ENCODE results near the gene PLA2G2C.
"Not testable (repeated sequence)": the region's sequence is repeated elsewhere in the genome, so short reads cannot be mapped to it uniquely, and the experiment has no call there.

The PLA2G2C gene

DNA sequence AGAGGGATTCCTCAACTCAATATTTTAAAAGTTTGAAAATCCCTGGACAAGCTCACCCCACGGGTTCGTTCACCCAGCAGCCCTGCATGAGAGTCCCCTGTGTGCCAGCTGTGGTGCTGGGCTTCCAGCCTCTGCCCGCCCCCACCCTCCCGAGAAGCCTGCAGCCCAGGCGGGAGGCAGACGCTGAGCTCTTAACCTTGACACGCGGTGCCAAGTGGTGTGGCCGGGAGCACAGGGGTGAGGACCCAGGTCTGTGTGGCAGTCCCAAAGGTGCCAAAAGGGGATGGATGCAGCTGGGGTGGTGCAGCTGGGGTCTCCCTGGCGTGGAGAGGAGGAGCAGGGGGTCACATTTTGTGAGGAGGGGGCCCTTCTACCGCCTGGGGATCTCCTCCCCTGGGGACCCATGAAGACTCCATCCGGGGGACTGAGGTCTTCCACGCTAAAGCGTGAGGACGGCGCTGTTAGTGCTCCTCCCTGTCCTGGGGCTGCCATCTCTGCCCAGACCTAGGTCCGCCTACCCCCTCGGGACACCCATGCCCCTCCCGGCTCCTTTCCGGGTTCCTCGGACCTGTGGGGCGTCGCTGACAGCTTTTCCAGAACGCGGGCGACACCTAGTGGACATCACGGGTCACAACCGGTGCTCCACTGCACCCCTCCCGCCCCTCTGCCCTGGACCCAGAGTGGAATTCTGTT, 34.3 kb downstream of the PLA2G2C start:
- DNase-seq, result peak; percentile 81 to 82

DNA sequence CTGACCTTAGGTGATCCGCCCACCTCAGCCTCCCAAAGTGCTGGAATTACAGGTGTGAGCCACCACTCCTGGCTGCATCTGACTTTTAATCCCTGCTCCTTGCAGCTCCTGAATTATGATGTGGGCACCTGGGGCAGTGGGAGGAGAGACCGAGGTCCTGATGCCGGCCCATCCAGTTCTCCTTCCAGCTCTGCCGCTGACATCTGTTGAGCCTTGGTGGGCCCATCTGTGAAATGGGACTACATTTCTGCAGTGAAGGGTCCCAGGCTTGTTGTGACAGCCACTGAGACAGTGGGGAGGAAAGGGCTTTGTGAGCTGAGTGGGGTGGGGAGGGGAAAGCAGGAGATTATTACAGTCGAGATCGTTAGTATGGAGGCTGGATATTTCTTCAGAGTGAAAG, 35.3 kb downstream of the PLA2G2C start:
- DNase-seq, result no peak

DNA sequence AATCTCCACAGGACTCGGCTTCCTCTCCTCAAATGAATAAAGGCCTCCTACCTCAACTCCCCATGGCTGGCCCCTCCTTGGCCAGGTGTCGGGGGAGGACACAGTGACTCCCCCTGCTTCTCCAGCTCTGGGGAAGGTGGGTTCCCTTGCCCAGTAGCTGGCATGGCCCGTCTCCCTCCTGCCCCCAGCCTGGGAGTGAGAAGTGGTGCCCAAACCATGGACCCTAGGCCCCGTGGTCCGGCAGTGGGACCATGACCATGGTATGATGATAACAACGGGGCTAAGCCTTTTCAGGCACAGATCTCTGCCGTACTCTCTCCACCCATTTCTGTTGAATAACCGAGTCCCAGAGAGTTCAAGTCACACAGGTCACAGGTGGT, 36.0 kb downstream of the PLA2G2C start:
- DNase-seq, result no peak

DNA sequence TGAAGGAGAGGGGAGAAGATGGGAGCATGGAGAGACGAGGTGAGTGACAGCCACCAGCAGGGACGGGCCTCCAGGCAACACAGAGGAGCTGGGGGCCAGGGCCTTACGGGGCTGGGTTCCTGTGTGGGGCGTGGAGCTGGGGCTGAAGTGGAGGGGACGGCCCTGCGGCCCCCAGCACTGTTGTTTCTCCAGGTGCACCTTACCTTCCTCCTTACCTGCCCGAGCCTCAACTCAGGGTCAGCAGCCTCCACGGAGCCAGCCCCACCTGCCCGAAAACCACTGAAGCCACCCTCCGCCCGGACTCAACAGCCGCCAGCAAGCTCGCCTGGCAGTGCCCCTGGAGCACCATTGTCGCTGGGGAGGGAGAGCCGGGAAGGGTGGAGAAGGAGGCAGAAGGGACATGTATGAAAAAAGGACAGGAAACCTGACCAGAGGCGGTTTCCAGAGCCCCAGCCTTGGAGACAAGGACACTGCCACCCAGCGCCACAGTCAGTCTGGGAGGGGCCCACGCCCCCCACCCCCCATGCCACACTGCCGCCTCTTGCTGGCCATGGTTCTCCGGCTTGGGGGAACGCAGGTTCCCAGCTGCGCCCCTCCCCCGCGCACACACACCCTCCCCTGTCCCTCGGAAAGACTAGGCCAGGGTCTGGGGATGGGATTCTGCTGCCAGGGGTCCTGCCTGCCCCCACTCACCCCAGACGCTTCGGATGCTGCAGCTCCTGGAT, 36.6 kb downstream of the PLA2G2C start:
- no peak for DNase-seq

DNA sequence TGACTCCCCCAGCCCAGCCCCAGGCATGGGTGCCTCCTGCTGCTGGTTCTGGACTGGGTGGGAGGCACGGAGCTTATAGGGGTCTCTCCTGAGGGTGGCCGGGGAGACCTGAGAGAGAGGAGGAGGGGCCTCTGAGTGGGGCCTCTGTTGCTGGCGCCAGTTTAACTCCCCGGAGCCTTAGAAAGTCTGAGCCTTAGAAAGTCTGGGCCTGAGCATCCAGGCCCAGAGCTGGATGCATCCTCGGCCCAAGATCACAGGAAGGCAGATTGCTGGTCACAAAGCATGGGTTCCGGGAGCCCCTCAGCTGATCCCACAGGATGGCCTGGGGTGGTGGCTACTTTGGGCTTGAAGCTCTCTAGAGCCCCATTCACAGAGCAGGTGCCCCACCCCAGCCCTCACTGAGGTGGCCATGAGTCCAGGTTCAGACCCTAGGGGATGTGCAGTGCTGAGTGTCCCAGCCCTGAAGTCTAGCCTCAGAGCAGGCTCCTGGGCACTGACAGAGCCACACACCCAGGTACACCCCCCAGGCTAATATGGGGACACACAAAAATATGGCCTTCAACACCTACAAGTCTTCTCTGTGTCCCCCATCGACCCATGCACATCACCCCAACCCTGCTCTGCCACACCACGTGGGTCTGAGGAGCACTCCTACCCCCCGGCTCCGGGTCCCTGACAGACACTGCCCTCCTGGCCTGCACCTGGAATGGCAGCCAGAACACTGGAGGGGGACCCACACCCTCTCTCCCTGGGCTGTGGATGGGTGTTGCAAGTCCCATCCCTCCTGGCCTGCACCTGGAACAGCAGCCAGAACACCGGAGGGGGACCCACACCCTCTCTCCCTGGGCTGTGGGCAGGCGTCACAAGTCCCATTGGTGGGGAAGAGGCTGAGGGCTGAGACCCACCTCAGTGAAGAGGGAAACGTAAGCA, 37.5 kb downstream of the PLA2G2C start:
- no peak for DNase-seq

DNA sequence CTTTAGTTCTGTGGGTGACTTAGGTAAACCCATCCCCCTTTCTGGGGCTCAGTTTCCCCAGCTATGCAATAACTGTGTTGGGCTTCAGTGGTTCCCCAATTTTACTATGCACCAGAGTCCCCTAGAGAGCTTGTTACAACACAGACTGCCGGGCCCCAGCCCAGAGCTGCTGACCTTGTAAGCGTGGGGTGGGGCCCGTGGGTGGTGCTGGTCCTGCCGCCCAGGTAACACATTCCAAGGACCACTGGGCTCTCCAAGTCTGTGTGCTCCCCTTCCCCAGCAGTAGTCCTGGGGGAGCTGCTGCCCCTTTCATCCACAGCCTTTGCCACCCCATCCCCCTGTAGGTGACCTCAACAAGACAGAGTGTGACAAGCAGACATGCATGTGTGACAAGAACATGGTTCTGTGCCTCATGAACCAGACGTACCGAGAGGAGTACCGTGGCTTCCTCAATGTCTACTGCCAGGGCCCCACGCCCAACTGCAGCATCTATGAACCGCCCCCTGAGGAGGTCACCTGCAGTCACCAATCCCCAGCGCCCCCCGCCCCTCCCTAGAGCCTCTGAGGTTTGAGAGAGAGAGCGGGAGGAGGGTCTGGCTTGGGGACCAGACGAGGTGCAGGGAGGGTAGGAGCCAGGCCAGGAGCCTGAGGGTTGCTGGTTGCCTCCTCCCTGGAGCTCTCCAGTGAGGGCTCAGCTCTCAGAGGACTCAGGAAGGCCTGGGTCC, 38.3 kb downstream of the PLA2G2C start:
- no peak for DNase-seq

DNA sequence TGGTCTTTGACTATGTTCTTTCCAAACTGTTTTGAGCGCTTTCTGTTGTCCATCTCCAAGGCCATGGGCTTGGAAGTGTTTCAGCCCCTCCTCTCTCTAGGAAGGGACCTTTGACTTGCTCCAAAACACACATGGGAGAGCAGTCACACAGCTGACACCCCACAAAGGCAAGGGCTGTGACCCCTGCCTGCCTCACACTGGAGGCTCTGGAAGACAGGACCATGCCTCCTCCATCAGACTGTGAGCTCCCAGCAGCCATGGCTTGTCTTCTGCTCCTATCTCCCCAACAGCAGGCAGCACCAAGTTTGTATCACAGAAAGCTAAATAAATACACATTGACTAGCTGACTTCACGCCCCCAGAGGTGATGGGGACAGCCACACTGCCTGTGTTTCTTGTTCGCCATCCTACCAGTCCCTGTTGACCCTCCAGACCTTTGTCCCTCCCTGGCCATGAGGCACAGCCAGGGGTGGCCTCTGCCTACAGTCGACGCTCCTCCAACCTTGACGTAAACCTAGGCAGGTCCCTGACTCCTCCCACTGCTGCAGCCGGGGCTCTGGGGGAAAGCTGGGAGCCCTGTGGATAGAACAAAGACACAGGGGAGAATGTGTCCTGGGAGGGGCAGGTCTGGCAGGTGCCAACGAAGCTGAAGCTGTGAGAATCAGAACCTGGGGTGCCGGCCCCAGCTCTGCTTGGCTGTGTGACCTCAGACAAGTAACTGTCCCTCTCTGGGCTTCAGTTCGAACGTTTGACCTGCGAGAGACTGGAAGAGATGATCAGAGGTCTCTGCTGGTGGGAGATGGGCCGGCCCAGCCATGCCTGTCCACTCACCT, 42.4 kb downstream of the PLA2G2C start:
- no peak for DNase-seq

DNA sequence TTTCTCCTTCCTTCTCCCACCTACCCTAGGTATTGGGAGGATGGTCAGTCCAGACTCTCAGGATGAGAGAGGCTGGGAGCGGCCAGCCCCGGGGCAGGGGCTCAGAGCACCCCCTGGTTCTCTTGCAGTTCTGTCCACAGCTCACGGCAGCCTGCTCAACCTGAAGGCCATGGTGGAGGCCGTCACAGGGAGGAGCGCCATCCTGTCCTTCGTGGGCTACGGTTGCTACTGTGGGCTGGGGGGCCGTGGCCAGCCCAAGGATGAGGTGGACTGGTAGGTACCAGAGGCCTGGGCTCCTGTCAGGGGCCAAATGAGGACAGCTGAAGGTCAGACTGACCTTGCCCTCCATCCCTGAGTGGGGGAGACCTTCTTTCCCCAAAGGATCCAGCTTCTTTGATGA, 43.0 kb downstream of the PLA2G2C start:
- no peak for DNase-seq

DNA sequence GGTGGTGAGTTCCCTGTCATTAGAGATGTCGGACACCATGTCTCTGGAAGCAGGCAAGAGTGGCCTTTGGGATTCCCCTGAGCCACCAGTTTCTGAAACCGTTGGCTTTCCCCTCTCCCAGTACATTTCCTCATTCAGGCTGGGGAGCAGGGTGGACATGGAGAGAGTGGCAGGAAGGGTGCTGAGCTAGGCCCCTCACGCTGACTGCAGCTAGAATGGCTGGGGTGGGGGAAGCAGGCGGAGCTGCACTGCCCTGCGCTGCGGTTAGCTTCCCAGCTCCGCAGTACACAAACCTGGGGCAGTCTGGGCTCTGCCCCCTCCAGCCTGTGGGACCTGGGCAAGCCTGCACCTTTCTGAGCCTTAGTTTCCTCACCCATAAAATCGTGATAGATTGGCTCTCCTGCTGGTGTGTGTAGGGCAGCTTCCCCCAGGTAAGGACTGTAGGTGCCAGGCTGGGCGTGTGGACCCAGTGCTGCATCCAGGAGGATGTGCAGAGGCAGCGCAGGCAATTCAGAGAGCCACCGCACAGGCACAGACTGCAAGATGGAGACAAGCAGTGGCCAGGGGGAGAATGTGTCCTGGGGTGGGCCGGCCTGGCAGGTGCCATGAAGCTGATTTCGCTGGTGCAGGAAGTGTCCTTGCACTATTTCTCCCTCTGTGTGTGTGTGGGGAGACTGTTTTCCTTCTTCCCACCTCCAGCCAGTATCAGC, 44.2 kb downstream of the PLA2G2C start:
- no peak for DNase-seq

DNA sequence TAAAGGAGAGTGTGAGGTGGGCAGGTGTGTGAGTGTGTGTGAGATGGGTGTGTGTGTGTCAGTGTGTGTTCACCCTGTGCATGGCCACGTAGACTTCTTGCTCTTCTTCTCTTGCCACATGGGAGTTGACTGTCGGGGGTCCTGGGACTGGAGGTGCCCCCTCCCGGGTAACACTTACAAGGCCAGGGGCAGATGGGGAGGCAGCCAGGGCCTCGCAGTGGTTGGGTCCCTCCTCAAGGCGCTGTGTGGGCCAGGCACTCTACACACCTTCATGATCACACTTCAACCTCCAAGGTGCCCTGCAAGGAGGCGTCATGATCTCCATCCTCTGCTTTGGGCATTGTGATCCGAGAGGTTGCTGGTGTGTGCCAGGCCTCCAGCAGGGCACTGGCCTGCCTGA, 44.9 kb downstream of the PLA2G2C start:
- DNase-seq, result no peak

DNA sequence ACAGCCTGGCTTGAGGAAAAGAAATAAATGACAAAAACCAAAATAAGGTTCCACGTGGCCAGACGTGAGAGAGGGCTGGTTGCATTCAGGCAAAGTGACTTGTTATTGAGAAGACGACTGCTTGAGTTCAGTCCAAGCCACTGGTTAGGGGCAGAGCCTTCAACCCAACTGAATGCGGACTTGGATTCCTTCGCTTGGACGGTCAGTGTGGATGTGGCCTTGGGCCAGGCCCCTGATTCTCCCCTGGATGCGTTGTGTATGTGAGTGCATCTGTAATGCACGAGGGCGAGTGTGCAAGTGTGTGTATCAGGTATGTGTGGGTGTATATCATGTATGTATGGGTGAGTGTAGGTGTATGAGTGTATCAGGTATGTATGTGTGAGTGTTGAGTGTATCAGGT, 45.3 kb downstream of the PLA2G2C start:
- DNase-seq, result no peak

DNA sequence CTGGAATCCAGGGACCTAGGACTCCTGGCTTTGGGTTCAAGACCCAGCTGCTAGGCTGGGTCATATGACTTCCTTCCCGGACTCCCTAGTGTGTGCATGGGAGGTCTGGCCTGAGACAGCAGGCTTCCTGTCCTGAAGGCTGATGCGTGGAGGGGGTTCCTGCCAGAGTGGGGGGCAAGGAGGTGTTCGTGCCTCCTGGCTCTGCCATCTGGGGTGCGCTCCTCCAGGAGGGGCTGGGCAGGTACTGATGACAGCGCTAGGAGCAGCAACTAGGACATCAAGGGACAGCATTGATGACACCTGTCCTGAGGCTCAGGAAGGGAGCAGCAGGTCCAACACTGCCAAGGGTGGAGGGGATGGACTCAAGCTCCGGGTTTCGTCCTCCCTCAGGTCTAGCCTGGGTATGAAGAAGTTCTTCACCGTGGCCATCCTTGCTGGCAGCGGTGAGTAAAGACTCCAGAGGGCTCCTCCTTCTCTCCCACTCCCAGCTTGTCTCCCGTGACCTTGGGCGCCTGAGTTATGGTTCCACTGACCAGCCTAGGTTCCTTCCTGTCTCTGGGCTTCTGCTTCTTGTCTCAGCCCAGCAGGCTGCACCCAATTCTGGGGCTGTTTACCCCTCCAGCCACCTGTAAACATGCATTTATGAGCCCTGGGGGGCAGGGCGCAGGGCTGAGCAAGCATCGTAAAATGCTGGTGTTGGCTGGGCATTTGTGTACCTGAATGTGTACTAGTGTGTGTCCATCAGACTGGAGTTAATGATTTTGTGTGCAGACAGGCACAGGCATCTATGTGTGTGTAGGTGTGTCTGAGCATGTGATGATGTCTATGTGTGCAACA, 46.3 kb downstream of the PLA2G2C start:
- no peak for DNase-seq

DNA sequence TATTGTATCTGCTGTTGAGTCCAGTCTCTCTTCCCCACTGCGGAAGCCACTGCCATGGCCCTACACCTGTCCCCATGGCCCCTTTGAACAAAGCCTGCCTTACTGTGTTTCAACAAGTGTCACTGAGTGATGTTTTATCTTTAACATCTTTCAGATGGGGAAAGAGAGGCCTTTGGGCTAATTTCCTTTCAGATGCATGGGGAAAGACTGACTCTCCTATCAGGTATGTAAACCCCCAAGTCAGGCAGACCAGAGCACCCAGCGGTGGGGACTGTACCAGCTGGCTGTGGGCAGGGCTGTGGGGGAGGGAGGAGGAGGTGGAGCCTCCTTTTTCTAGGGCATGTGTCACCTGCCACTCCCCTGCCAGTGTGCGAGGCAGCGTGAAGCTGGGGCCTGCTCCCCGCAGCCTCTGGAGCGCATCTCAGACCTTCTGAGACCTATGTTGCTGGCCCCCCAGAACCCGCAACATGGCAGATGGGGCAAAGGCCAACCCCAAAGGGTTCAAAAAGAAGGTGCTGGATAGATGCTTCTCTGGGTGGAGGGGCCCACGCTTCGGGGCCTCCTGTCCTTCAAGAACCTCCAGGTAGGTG, 47.3 kb downstream of the PLA2G2C start, which contains the start of gene PLA2G2F:
PLA2G2F (plus strand) TSS at position 363 of the 590 bp plus-strand sequence; CDS start at position 468, 105 bp downstream.
- no peak for DNase-seq

DNA sequence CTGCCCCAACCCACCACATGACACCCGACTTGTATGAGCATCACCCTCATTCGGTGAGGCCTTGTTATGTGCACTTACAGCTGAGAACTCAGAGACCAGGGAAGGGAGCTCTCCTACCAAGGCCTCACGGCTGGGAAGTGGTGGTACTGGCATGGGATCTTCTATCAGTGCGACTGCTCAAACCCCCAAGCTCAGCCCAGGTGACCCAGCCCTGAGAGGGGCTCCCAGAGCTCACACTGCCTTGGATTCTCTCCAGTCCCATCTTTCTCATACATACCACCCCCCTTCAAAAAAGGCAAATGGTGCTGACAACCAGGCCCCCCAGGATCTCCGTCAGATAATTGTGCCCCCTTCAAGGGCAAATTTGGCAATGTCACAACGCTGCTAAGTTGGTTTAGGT, 48.0 kb downstream of the PLA2G2C start:
- DNase-seq, result no peak

DNA sequence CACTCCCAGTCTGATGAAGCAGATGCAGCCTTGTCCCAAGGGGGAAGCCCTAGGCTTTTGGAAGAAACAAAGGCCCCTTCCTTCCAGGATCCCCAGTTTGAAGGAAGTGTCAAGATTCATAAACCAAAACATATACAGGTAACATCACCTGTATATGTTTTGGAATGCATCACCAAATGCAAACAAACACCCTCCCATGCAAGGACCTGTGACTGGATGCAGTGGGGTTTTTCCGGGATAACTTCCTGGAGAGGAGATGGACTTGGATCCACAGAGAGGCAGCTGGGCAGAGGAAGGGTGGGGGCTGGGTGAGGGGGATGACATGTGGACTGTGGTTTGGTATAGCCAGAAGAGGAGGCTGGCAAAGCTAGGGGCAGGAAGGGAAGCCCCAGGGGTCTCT, 48.7 kb downstream of the PLA2G2C start:
- DNase-seq, result no peak

DNA sequence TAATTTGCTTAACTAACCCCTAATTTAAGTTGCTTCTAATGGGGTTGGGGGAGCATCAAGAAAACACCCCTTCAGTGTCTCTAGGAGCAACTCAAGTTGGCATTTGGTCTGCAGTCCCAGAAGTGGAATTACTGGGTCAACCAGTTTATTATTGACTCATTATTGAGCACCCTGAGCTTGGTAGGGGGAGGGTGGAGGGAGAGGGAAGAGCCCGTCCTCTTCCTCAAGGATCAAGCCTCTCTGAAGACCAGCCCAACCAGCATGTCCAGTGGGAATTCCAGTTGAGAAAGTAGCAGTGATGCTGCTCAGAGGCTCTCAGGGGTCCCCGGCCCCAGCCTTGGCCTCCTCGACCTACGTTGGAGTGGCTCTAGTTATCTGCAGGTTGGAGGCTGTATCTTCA, 49.3 kb downstream of the PLA2G2C start:
- no peak for DNase-seq

DNA sequence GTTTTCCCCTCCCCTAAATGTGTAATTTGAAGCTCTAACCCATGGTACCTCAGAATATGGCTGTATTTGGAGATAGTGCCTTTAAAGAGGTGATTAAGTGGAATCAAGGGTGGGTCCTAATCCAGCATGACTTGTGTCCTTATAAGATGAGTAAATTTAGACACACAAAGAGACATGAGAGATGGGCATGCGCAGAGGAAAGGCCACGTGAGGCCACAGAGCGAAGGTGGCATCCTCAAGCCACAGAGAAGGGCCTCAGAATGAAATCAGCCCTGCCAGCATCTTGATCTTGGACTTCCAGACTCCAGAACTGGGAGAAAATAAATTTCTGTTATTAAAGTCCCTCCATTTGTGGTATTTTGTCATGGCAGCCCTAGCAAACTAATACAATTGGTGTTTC, 50.1 kb downstream of the PLA2G2C start:
- no peak for DNase-seq

DNA sequence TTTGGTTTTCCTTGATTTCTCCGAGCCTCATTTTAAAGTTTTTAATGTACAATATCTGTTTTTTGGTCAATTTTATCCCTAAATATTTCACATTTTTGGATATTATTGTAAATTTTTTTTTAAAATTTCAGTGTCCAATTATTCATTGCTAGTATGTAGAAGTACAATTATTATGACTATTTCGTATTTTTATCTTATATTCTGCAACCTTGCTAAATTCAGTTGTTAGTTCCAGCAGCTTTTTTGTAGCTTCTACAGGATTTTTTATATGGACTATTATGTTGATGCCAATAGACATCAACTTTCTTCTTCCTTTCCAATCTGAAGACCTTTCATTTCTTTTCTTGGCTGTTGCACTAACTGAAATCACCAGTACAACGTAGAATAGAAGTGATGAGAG, 51.3 kb downstream of the PLA2G2C start:
- DNase-seq, result no peak

DNA sequence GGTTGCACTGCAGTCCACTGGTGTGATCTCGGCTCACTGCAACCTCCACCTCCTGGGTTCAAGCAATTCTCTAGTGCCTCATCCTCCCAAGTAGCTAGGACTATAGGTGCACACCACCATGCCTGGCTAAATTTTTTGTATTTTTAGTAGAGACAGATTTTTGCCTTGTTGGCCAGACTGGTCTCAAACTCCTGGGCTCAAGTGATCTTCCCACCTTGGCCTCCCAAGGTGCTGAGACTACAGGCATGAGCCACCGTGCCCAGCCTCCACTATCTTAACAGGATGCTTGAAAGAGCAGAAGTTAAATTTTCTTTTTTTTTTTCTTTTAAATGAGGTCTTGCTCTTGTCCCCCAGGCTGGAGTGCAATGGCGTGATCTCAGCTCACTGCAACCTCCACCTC, 55.8 kb downstream of the PLA2G2C start:
- DNase-seq, result not testable (repeated sequence)

Measured in stimulated activated CD4-positive, alpha-beta T cell treated with anti-CD3 and anti-CD28 coated beads, Interleukin-2, amount 100 ng/mL, for 48 hours (primary cell).